Ascending aorta (tissue), 2 donors: ENCODE measurements around the gene SNCAIP. TPM values are rescaled to one million over a fixed set of nuclear protein-coding genes. Genes with fewer than 3 reads are reported as not detected.

ENCODE experiments used
- DNase-seq, 2 donors: peaks; one replicate each; pipeline ENCODE4 v3.0.0-alpha.2; 2019; ENCODE audit warnings: low spot score in 2 of 2
- H3K27ac ChIP-seq, 2 donors: fragments of 200-600 bp; sonication (generic); one replicate each; pipeline ENCODE4 v1.5.1; 2016 to 2017; ENCODE audit warnings: mild to moderate bottlenecking in 1 of 2
- H3K27me3 ChIP-seq: fragments of 200-600 bp; sonication (generic); one replicate; pipeline ENCODE4 v1.5.1; 2017
- H3K36me3 ChIP-seq, 2 donors: fragments of 200-600 bp; sonication (generic); one replicate each; pipeline ENCODE4 v1.5.1; 2016
- H3K4me1 ChIP-seq, 2 donors: fragments of 200-600 bp; sonication (generic); one replicate each; pipeline ENCODE4 v1.5.1; 2016 to 2017; ENCODE audit warnings: mild to moderate bottlenecking in 1 of 2
- H3K4me3 ChIP-seq, 2 donors: fragments of 200-600 bp; sonication (generic); one replicate each; pipeline ENCODE4 v1.5.1; 2016 to 2017; ENCODE audit warnings: mild to moderate bottlenecking in 1 of 2
- H3K9me3 ChIP-seq, 2 donors: fragments of 200-600 bp; sonication (generic); one replicate each; pipeline ENCODE4 v1.5.1; 2016
- intact Hi-C: fragments of 100-400 bp; cut with DNase I; formaldehyde crosslinking; loops from one replicate; pipeline ENCODE4 v1.15.1; 2023
- total RNA-seq: library from RNA; depleted of rRNA; stranded (reverse); fragments of >200 nt; gene quantifications from one replicate; pipeline ENCODE4 v1.1.0, GENCODE V29; 2016
- TF ChIP-seq, protein P1 (sequence below), 3 experiments: fragments of 200-600 bp in 2 of 3; fragments of 450-650 bp in 1 of 3; sonication (generic) in 2 of 3; IDR thresholded peaks; one replicate each; pipeline ENCODE4 v1.5.1; 2016 to 2019; ENCODE audit warnings: antibody characterized with exemption in 3 of 3, mild to moderate bottlenecking in 1 of 3, moderate library complexity in 1 of 3

The SNCAIP gene
- total RNA-seq, 1 donor from 2014 or later: 2.9 TPM

DNA sequence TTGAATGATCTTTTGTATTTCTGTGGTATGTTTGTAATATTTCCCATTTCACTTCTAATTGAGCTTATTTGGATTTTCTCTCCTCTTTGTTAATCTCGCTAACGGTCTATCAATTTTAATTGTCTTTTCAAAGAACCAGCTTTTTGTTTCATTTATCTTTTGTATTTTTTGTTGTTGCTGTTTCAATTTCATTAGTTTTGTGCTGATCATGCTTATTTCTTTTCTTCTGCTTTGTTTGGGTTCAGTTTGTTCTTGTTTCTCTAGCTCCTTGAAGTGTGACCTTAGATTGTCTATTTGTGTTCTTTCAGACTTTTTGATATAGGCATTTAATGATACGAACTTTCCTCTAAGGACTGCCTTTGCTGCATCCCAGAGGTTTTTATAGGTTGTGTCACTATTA is 28.4 kb upstream of the SNCAIP start:
- no peaks in the 10 kb centered on the region for H3K27me3 ChIP-seq
- no peaks in the 10 kb centered on the region for H3K36me3 ChIP-seq
- no peaks in the 10 kb centered on the region for H3K4me1 ChIP-seq
- no peak for DNase-seq
- intact Hi-C loops: no loop called here
- H3K4me3 ChIP-seq: no peak overlapping the region
- peaks cover 0 to 10% of the 10 kb centered on the region in 2 donors for H3K9me3 ChIP-seq
- TF ChIP-seq, protein P1, sequence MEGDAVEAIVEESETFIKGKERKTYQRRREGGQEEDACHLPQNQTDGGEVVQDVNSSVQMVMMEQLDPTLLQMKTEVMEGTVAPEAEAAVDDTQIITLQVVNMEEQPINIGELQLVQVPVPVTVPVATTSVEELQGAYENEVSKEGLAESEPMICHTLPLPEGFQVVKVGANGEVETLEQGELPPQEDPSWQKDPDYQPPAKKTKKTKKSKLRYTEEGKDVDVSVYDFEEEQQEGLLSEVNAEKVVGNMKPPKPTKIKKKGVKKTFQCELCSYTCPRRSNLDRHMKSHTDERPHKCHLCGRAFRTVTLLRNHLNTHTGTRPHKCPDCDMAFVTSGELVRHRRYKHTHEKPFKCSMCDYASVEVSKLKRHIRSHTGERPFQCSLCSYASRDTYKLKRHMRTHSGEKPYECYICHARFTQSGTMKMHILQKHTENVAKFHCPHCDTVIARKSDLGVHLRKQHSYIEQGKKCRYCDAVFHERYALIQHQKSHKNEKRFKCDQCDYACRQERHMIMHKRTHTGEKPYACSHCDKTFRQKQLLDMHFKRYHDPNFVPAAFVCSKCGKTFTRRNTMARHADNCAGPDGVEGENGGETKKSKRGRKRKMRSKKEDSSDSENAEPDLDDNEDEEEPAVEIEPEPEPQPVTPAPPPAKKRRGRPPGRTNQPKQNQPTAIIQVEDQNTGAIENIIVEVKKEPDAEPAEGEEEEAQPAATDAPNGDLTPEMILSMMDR (IDR thresholded peaks at IDR 0.05): no peak
- H3K27ac ChIP-seq: no peak overlapping the region

GRCh38 chr5:122286541-122286940 is 25.5 kb upstream of the SNCAIP start:
- DNase-seq: no peak
- H3K27me3 ChIP-seq: no peaks in the 10 kb centered on the region
- peaks cover 0 to 10% of the 10 kb centered on the region in 2 donors for H3K9me3 ChIP-seq
- intact Hi-C loops: no loop called here
- no peaks in the 10 kb centered on the region for H3K36me3 ChIP-seq
- H3K4me3 ChIP-seq: no peak overlapping the region
- H3K27ac ChIP-seq: no peak overlapping the region
- TF ChIP-seq, protein P1 (IDR thresholded peaks at IDR 0.05): no peak
- peaks cover 0 to 4% of the 10 kb centered on the region in 2 donors for H3K4me1 ChIP-seq

DNA sequence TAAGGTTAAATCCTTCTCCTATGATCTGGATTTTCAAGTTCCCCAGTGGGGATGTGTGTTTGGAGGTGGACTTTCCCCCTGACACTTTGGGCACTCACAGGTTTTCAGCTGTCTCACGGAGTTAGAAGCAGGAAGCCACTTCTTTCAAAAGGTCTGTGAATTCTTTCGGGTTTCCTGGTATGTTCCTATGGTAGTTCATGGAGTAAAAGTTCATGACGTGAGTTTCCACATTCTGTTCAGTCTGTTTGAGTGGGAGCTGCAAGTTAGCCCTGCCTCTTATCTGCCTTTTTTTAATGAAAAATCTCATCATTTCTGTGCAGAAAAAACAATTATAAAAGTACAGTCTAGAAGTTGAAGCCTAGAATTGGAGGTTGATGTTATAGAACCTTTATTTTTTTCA is 24.9 kb upstream of the SNCAIP start:
- H3K9me3 ChIP-seq: peaks cover 0 to 10% of the 10 kb centered on the region in 2 donors
- intact Hi-C loops: no loop called here
- no peaks in the 10 kb centered on the region for H3K27me3 ChIP-seq
- DNase-seq: no peak
- H3K27ac ChIP-seq: no peak overlapping the region
- H3K4me3 ChIP-seq: no peak overlapping the region
- no peaks in the 10 kb centered on the region for H3K36me3 ChIP-seq
- TF ChIP-seq, protein P1 (IDR thresholded peaks at IDR 0.05): no peak
- peaks cover 0 to 5% of the 10 kb centered on the region in 2 donors for H3K4me1 ChIP-seq

DNA sequence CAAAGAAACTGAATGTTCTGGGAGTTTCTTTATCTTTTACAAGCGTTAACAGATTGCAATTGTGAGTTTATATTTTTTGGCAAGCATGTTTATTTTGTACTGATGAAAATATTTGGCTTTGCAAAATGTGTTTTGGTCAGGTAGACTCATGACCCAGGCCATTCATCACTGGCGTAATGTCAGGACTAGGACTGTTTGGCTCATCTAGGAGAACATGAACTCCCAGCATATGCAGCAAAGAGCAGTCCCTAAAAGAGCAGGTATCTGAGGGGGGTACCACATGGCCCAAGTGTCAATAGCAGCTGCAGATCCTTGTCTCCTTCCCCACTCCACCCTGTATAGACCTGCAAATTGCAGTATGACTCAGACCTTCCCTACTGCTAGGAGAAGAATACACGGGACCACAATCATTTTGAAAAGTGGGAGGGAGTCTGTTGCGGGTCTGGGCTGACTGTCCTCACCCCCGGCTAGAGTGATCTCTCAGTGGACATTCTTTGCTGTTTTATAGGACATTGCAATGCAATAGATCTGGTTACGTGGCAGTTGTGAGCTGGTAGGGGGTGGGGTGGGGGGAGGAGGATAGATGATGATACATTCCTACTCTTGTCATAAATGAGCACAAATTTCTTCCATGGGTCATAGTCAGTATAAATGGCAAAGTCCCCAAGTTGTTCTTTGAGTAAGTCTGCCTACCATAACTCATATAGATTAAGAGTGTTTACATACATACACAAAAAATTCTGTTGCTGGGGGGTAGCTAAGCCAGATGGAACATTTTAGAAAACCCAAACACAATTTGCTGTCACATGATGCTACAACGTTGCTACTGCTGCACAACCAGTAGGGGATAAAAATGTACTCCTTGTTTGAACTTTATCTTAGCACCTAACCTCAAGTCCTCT is 20.8 kb upstream of the SNCAIP start:
- no peaks in the 10 kb centered on the region for H3K27me3 ChIP-seq
- no peaks in the 10 kb centered on the region for H3K9me3 ChIP-seq
- no peaks in the 10 kb centered on the region for H3K36me3 ChIP-seq
- intact Hi-C loops: no loop called here
- TF ChIP-seq, protein P1 (IDR thresholded peaks at IDR 0.05): no peak
- H3K4me3 ChIP-seq: no peak overlapping the region
- no peak for DNase-seq
- no peak overlapping the region for H3K27ac ChIP-seq
- H3K4me1 ChIP-seq: peaks cover 0 to 13% of the 10 kb centered on the region in 2 donors

DNA sequence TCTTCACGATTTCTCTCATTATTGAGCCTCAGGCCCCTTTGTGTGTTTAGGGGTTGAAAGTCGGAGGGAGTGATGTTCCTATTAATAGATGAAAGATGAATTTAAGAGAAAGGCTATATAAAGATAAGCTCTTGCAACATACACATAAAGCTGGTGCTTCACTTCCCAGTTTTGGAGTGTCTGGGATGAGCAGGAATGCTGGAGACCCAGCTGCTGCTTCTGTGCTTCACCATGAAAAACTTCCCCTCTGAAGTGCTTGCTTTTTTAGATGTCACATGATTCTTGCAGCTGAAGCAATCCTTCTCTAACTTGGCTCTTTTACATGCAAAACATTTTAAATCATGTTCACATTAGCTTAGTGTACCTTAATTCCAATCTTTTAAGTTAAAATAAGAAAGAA is 19.7 kb upstream of the SNCAIP start:
- Histone ChIP-seq H3K4me3 (no peak overlapping the region), H3K27me3 (no peaks in the 10 kb centered on the region), H3K27ac (no peak overlapping the region), H3K36me3 (no peaks in the 10 kb centered on the region), H3K4me1 (peaks cover 0 to 13% of the 10 kb centered on the region in 2 donors), H3K9me3 (no peaks in the 10 kb centered on the region)
- no peak for DNase-seq
- TF ChIP-seq, protein P1 (IDR thresholded peaks at IDR 0.05): no peak
- intact Hi-C loops: no loop called here
